Neutrophil (primary cell): ENCODE data around the gene GPRIN1.
"Not testable (repeated sequence)": the region's sequence is repeated elsewhere in the genome, so short reads cannot be mapped to it uniquely, and the experiment has no call there.

Experiments used
- H3K27ac ChIP-seq: fragments of 200-600 bp; sonication (generic); 2 replicates; pipeline ENCODE4 v1.5.1; 2016; ENCODE audit warnings: mild to moderate bottlenecking, moderate library complexity
- H3K27me3 ChIP-seq: fragments of 200-600 bp; sonication (generic); 2 replicates; pipeline ENCODE4 v1.6.0; 2016; ENCODE audit warnings: mild to moderate bottlenecking
- H3K36me3 ChIP-seq: fragments of 200-600 bp; sonication (generic); 2 replicates; pipeline ENCODE4 v1.5.1; 2017
- H3K4me1 ChIP-seq, 2 experiments: fragments of 200-600 bp in 1 of 2; sonication (generic) in 1 of 2; 1 replicate in 1 of 2; 2 replicates in 1 of 2; pipeline versions ENCODE4 v1.5.1 to v1.6.1; 2013 to 2016; ENCODE audit warnings: low read depth in 1 of 2, low read length in 1 of 2, mild to moderate bottlenecking in 1 of 2, moderate library complexity in 1 of 2; ENCODE audit not compliant: control insufficient read depth in 1 of 2, insufficient read depth in 1 of 2
- H3K4me3 ChIP-seq, 2 experiments: fragments of 200-600 bp in 1 of 2; sonication (generic) in 1 of 2; 1 replicate in 1 of 2; 2 replicates in 1 of 2; pipeline ENCODE4 v1.5.1; 2013 to 2016; ENCODE audit warnings: low read depth in 1 of 2, low read length in 1 of 2, mild to moderate bottlenecking in 1 of 2, moderate library complexity in 1 of 2
- H3K9me3 ChIP-seq: fragments of 200-600 bp; sonication (generic); 2 replicates; pipeline ENCODE4 v1.5.1; 2016
- CTCF ChIP-seq: fragments of 200-600 bp; sonication (generic); IDR thresholded peaks from 2 replicates; pipeline ENCODE4 v1.5.1; 2016; ENCODE audit warnings: antibody characterized with exemption

GPRIN1 gene

GRCh38 chr5:176593273-176593869 is 16.6 kb downstream of the GPRIN1 start:
- no peak overlapping the region for H3K27ac ChIP-seq
- TF ChIP-seq CTCF = no peak
- H3K27me3 ChIP-seq = peaks cover 56% of the 10 kb centered on the region
- H3K36me3 ChIP-seq = no peaks in the 10 kb centered on the region
- H3K9me3 ChIP-seq = peaks cover 3% of the 10 kb centered on the region
- H3K4me1 ChIP-seq = peaks cover 5 to 6% of the 10 kb centered on the region in 2 experiments
- H3K4me3 ChIP-seq = no peak overlapping the region

GRCh38 chr5:176592573-176592972 is 17.4 kb downstream of the GPRIN1 start:
- Histone ChIP-seq H3K27me3 (peaks cover 51% of the 10 kb centered on the region), H3K27ac (no peak overlapping the region), H3K4me3 (no peak overlapping the region), H3K4me1 (peaks cover 5% of the 10 kb centered on the region in 2 experiments), H3K9me3 (peaks cover 3% of the 10 kb centered on the region), H3K36me3 (no peaks in the 10 kb centered on the region)
- TF ChIP-seq CTCF = no peak

GRCh38 chr5:176591667-176592066 is 18.3 kb downstream of the GPRIN1 start:
- H3K27ac ChIP-seq, H3K4me1 ChIP-seq, H3K9me3 ChIP-seq, H3K36me3 ChIP-seq, H3K4me3 ChIP-seq: not testable (repeated sequence)
- H3K27me3 ChIP-seq = peaks cover 42% of the 10 kb centered on the region

GRCh38 chr5:176590035-176590717 is 19.8 kb downstream of the GPRIN1 start:
- Histone ChIP-seq H3K4me1 (no peaks in the 10 kb centered on the region), H3K4me3 (no peak overlapping the region), H3K27ac (no peak overlapping the region), H3K9me3 (peaks cover 16% of the 10 kb centered on the region), H3K27me3 (peaks cover 27% of the 10 kb centered on the region), H3K36me3 (no peaks in the 10 kb centered on the region)
- no peak for TF ChIP-seq CTCF

- TF ChIP-seq CTCF = no peak
- H3K4me3 ChIP-seq = no peak overlapping the region
- no peak overlapping the region for H3K27ac ChIP-seq
- H3K27me3 ChIP-seq = peaks cover 17% of the 10 kb centered on the region
- H3K9me3 ChIP-seq = peaks cover 22% of the 10 kb centered on the region
- no peaks in the 10 kb centered on the region for H3K4me1 ChIP-seq
- no peaks in the 10 kb centered on the region for H3K36me3 ChIP-seq
Observed at GRCh38 chr5:176589039-176589769, 20.8 kb downstream of the GPRIN1 start.

- Histone ChIP-seq H3K9me3 (peaks cover 22% of the 10 kb centered on the region), H3K27me3 (peaks cover 8% of the 10 kb centered on the region), H3K4me3 (no peak overlapping the region), H3K27ac (no peak overlapping the region), H3K4me1 (no peaks in the 10 kb centered on the region), H3K36me3 (no peaks in the 10 kb centered on the region)
- no peak for TF ChIP-seq CTCF
Observed at GRCh38 chr5:176588297-176588696, 21.7 kb downstream of the GPRIN1 start.
